Immature natural killer cell (primary cell): ENCODE results near the gene RARB. TPM values are rescaled to one million over a fixed set of nuclear protein-coding genes. Genes with fewer than 3 reads are reported as not detected.

ENCODE experiments used
- DNase-seq, 3 donors: peaks; one replicate each; pipeline ENCODE4 v3.0.0; 2022; ENCODE audit warnings: mixed read lengths in 1 of 3
- H3K27ac Mint-ChIP-seq, 6 donors: one replicate each; pipeline ENCODE4 v1.8.0; 2020; ENCODE audit warnings: mixed read lengths in 6 of 6, mild to moderate bottlenecking in 5 of 6, inconsistent platforms in 4 of 6, moderate library complexity in 3 of 6
- H3K27me3 Mint-ChIP-seq, 3 donors: one replicate each; pipeline ENCODE4 v1.8.0; 2020 to 2021; ENCODE audit warnings: low read depth in 3 of 3, mild to moderate bottlenecking in 3 of 3, mixed read lengths in 3 of 3, moderate library complexity in 3 of 3, inconsistent platforms in 1 of 3
- H3K36me3 Mint-ChIP-seq, 3 donors: one replicate each; pipeline ENCODE4 v1.8.0; 2020; ENCODE audit warnings: mixed read lengths in 3 of 3, inconsistent platforms in 2 of 3, mild to moderate bottlenecking in 2 of 3
- H3K4me1 Mint-ChIP-seq, 2 donors: one replicate each; pipeline ENCODE4 v1.8.0; 2020; ENCODE audit warnings: inconsistent platforms in 2 of 2, mild to moderate bottlenecking in 2 of 2, mixed read lengths in 2 of 2, moderate library complexity in 1 of 2
- H3K4me3 Mint-ChIP-seq, 5 donors: one replicate each; pipeline ENCODE4 v1.8.0; 2020; ENCODE audit warnings: mild to moderate bottlenecking in 5 of 5, mixed read lengths in 5 of 5, inconsistent platforms in 3 of 5, moderate library complexity in 3 of 5
- H3K9me3 Mint-ChIP-seq, 6 donors: one replicate each; pipeline ENCODE4 v1.8.0; 2020; ENCODE audit warnings: mild to moderate bottlenecking in 6 of 6, mixed read lengths in 6 of 6, inconsistent platforms in 4 of 6, moderate library complexity in 3 of 6
- polyA plus RNA-seq, 3 donors: library from polyadenylated mRNA; unstranded; fragments of 300-500 nt; fragmentation: Illumina TruSeq; gene quantifications; one replicate each; pipeline ENCODE4 v1.2.3, GENCODE V29; 2021

Gene RARB
- polyA plus RNA-seq, 3 donors from 2014 or later: 0.19 to 0.61 TPM; not detected in 1

DNA sequence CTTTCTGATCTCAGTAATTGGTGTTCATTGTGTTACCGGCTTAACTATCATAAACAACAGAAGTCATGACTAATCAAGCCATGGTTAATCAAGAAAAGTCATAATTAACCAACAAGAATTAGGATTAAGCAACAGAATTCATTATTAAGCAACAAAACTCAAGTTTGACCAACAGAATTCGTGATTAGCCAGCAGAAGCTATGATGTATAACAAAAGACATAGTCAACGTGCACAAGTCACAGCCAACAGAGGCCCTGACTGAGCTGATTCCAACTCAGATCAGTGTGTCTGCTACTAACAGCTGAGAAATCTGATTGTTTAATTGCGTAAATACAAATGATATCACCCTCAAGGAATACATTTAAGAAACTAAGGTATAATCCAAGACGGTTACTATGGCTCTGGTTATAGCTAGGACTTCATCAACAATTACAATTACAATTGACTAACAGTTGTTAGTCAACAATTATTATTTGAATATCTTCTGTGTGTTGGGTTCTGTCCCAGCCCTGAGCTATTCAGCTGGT lies 67.7 kb downstream of the RARB start:
- H3K4me1 Mint-ChIP-seq: no peaks in the 10 kb centered on the region
- peaks cover 6 to 22% (median 20%) of the 10 kb centered on the region in 3 donors for H3K36me3 Mint-ChIP-seq
- peaks cover 20 to 46% (median 38%) of the 10 kb centered on the region in 6 donors for H3K9me3 Mint-ChIP-seq
- peaks cover 2 to 5% (median 4%) of the 10 kb centered on the region in 3 donors for H3K27me3 Mint-ChIP-seq
- H3K27ac Mint-ChIP-seq: no peak overlapping the region
- no peak overlapping the region for H3K4me3 Mint-ChIP-seq
- DNase-seq: no peak

DNA sequence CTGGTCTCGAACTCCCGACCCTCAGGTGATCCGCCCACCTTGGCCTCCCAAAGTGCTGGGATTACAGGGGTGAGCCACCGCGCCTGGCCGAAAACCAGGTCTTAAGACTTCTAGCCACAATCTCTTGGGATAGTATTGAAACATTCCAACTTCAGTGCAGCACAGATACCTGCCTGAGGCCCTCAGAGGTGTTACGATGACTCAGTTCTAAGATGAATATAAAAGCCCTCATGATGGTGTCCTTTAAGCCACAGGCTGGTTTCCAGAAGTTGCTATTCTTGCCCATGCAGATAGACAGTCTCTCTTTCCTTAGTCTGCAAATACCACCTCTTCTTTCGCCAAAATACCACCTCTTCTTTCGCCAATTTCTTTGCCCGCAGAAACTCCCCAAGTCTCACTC lies 69.0 kb downstream of the RARB start:
- H3K36me3 Mint-ChIP-seq: peaks cover 6 to 19% (median 15%) of the 10 kb centered on the region in 3 donors
- H3K27ac Mint-ChIP-seq: no peak overlapping the region
- no peak overlapping the region for H3K4me3 Mint-ChIP-seq
- H3K27me3 Mint-ChIP-seq: peaks cover 2 to 9% (median 5%) of the 10 kb centered on the region in 3 donors
- peaks cover 20 to 40% (median 37%) of the 10 kb centered on the region in 6 donors for H3K9me3 Mint-ChIP-seq
- no peak for DNase-seq
- H3K4me1 Mint-ChIP-seq: no peaks in the 10 kb centered on the region

DNA sequence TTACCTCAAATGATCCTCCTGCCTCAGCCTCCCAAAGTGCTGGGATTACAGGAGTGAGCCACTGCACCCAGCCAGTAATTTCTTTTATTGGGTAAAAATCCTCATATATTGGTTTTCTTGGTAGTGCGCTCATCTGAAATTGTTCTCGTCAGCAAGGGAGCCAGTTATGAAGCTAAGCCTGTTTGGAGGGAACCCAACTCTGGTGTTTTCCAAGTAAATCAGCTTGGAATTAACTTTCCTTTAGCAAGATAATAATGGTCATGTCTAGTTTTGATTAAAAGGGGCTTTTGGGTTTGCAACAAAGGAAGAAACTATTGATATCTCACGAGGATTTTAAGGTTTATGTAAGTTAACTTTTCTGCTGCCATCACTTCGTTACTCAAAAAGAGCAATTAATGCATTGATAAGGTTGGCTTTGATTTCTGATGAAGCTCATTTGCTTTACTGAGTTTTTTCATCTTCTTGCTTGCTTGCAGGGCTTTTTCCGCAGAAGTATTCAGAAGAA lies 72.7 kb downstream of the RARB start:
- no peak overlapping the region for H3K4me3 Mint-ChIP-seq
- no peak overlapping the region for H3K27ac Mint-ChIP-seq
- H3K4me1 Mint-ChIP-seq: no peaks in the 10 kb centered on the region
- peaks cover 0 to 6% (median 4%) of the 10 kb centered on the region in 6 donors for H3K9me3 Mint-ChIP-seq
- peaks cover 0 to 4% (median 0%) of the 10 kb centered on the region in 3 donors for H3K36me3 Mint-ChIP-seq
- no peak for DNase-seq
- peaks cover 1 to 13% (median 2%) of the 10 kb centered on the region in 3 donors for H3K27me3 Mint-ChIP-seq

DNA sequence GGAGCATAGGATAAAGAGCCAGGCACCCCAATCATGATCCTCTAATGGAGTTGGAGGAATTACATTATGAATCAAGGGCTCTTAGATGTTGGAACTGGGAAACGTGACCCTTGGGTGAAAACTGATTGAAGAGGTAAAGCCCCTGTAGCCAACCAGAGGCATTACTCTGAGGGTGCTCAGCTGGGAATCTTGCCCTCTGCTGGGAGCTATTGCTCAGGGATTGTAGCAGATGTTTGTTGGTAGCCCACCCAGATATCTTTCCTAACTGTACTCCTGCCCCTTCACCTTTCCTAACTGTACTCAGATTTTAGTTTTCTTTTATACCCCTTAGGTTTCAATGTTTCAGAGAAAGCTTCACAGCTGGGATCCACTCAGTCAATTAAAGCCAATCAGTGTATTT lies 74.2 kb downstream of the RARB start:
- no peak overlapping the region for H3K4me3 Mint-ChIP-seq
- H3K9me3 Mint-ChIP-seq: peaks cover 0 to 2% (median 0%) of the 10 kb centered on the region in 6 donors
- no peaks in the 10 kb centered on the region for H3K4me1 Mint-ChIP-seq
- no peak for DNase-seq
- no peak overlapping the region for H3K27ac Mint-ChIP-seq
- H3K36me3 Mint-ChIP-seq: peaks cover 0 to 4% (median 0%) of the 10 kb centered on the region in 3 donors
- H3K27me3 Mint-ChIP-seq: peaks cover 0 to 13% (median 0%) of the 10 kb centered on the region in 3 donors

DNA sequence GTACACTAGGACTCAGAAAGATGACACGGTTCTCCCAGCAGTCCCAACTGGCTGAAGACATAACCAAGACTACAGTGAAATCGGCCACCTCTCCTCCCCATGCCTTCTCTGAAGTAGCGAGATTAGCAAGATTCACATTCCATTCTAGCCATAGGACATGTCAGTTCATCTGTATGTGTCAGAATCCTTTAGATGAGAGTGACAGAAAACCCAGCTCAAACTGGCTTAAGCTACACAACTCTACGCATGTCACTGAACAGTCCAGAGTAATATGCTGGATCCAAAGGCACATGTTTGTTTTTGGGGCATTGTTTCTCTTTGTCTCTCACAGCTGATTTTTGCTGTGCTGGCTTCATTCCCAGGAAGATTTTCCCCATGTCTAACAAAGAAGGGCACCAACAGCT lies 75.8 kb downstream of the RARB start:
- no peaks in the 10 kb centered on the region for H3K4me1 Mint-ChIP-seq
- H3K4me3 Mint-ChIP-seq: no peak overlapping the region
- DNase-seq: no peak
- H3K27ac Mint-ChIP-seq: no peak overlapping the region
- H3K36me3 Mint-ChIP-seq: no peaks in the 10 kb centered on the region
- H3K27me3 Mint-ChIP-seq: peaks cover 0 to 13% (median 4%) of the 10 kb centered on the region in 3 donors
- no peaks in the 10 kb centered on the region for H3K9me3 Mint-ChIP-seq

DNA sequence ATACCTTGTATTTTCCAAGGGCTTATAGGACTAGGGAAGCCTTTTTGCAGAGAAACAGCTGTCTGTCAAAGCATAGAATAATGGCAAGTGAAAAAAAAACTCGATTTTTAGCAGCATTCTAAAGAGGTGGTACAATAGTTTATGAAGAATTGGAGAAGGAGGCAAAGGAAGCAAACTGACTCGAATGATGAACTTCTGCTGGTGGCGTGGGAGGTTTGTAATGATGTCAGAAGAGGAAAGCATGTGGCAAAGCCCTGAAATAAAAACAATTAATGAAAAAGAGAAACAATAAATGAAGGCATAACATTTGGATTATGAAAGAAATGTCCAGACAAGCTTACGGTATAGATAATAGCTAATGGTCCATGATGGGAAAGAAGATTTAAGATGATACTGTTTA lies 77.5 kb downstream of the RARB start:
- DNase-seq: no peak
- Mint-ChIP-seq H3K27me3 (peaks cover 0 to 13% (median 4%) of the 10 kb centered on the region in 3 donors), H3K36me3 (no peaks in the 10 kb centered on the region), H3K4me1 (no peaks in the 10 kb centered on the region), H3K9me3 (no peaks in the 10 kb centered on the region), H3K4me3 (no peak overlapping the region), H3K27ac (no peak overlapping the region)

DNA sequence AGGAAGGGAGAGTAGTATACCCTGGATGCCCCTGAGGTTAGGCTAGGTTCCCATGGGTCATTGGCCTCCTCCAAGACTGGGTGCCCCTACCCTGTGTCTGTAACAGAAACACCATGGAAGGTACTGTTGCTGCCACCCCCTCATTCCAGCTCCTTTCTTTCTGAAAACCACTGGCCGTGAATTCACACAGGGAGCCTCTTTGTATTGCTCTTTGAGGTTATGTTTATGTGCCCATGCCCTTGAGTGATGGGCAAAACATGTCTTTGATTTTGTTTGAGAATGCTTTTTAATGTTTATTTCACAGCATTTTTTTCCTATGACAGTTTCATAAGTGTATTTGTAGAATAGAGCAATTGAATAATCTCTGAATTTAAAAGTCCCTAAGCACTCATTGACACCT lies 79.7 kb downstream of the RARB start:
- DNase-seq: no peak
- no peak overlapping the region for H3K27ac Mint-ChIP-seq
- H3K9me3 Mint-ChIP-seq: no peaks in the 10 kb centered on the region
- no peaks in the 10 kb centered on the region for H3K36me3 Mint-ChIP-seq
- H3K4me1 Mint-ChIP-seq: no peaks in the 10 kb centered on the region
- H3K27me3 Mint-ChIP-seq: peaks cover 1 to 4% (median 3%) of the 10 kb centered on the region in 3 donors
- H3K4me3 Mint-ChIP-seq: no peak overlapping the region

DNA sequence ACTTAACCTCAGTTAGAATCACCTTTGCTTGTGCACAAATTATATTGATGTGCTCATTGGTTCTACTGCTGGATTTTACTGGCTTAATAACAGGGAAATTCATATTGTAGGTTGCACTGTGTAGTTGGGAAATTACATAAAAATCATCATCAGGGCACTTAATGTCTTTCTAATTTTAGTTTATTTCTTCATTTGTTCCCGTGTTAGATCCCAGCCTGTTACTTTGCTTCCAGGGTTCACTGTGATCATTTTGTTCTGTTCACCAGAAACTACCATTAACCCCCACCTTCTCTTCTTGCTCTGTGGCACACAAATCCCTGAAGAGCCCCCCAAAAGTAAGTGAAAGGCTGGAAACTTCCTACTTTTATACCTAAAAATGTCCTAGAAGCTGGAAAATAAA lies 80.4 kb downstream of the RARB start:
- Mint-ChIP-seq H3K27ac (no peak overlapping the region), H3K27me3 (peaks cover 1 to 4% (median 3%) of the 10 kb centered on the region in 3 donors), H3K36me3 (no peaks in the 10 kb centered on the region), H3K4me3 (no peak overlapping the region), H3K9me3 (no peaks in the 10 kb centered on the region), H3K4me1 (no peaks in the 10 kb centered on the region)
- DNase-seq: no peak

DNA sequence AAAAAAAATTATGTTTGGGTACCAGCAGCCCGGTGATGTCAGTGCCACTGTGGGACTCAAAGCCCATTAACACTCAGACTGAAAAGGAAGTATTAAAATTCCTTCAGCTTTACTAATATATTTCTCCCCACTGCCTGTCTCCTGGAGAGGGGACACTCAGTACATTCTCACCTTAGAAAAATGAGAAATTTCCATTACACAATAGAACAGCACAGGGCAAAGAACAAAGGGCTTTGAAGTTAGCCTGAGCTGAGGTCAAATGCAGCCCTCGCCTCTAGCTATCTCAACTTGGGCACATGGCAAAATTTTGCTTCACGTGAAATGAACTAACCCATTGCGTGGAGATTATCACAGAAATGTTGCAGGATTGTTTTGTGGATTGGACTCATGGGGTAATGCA lies 80.8 kb downstream of the RARB start:
- Mint-ChIP-seq H3K36me3 (no peaks in the 10 kb centered on the region), H3K4me1 (no peaks in the 10 kb centered on the region), H3K27me3 (peaks cover 1 to 5% (median 4%) of the 10 kb centered on the region in 3 donors), H3K4me3 (no peak overlapping the region), H3K27ac (no peak overlapping the region), H3K9me3 (no peaks in the 10 kb centered on the region)
- no peak for DNase-seq

DNA sequence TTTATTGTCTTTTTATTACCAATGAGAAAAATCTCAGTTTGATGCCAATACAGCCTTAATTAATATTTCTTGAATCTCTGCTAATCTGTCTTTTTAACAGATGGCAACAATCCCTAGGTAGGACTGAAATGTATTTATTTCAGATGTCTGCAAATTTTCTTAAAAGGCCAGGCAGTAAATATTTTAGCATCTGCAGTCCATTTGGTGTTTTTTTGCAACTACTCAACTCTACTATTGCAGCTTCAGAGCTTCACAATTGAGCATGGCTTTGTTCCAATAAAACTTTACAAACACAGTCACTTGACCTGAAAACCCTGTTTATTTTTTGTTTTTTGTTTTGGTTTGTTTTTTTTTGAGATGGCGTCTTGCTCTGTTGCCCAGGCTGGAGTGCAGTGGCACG lies 82.7 kb downstream of the RARB start:
- H3K27me3 Mint-ChIP-seq: peaks cover 1 to 5% (median 4%) of the 10 kb centered on the region in 3 donors

DNA sequence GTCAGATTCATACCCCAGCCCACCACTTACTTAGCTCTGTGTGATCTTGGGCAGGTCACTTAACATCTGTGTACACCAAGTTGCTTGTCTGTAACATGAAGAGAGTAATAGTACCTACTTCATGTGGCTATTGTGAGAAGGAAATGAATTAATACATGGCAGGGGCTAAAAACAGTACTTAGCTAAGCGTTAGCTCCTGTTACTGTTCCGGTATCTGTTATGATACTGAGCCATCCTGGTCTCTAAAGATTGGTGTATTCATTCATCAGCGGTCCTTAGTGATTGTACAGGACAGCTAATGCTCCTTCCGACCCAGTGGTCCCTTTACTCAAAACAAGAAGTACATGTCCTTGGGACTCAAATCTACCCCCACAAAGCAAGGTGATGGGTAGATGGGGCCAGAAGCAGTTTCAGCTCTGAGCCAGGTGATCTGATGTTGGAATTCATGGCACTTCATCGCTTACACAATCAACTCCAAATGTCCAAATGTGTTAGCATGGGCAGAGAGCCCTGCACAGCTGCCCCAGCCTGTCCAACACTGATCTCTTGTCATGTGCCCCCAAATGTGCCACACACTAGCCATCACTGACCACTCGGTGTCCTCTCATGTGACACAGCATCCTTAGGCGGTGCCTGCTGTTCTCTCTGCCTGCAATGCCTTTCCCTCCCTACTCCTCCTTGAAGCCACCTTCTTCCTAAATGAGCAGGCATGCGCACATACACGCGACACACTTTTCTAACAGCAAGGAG lies 84.1 kb downstream of the RARB start:
- Mint-ChIP-seq H3K9me3 (no peaks in the 10 kb centered on the region), H3K36me3 (no peaks in the 10 kb centered on the region), H3K27me3 (peaks cover 1 to 5% (median 4%) of the 10 kb centered on the region in 3 donors), H3K4me3 (no peak overlapping the region), H3K27ac (no peak overlapping the region), H3K4me1 (no peaks in the 10 kb centered on the region)
- no peak for DNase-seq

More for the DNA sequence above, 82.7 kb downstream of the RARB start:
- Mint-ChIP-seq H3K9me3 (no peaks in the 10 kb centered on the region), H3K36me3 (no peaks in the 10 kb centered on the region), H3K27ac (no peak overlapping the region), H3K4me1 (no peaks in the 10 kb centered on the region), H3K4me3 (no peak overlapping the region)
- DNase-seq: no peak

DNA sequence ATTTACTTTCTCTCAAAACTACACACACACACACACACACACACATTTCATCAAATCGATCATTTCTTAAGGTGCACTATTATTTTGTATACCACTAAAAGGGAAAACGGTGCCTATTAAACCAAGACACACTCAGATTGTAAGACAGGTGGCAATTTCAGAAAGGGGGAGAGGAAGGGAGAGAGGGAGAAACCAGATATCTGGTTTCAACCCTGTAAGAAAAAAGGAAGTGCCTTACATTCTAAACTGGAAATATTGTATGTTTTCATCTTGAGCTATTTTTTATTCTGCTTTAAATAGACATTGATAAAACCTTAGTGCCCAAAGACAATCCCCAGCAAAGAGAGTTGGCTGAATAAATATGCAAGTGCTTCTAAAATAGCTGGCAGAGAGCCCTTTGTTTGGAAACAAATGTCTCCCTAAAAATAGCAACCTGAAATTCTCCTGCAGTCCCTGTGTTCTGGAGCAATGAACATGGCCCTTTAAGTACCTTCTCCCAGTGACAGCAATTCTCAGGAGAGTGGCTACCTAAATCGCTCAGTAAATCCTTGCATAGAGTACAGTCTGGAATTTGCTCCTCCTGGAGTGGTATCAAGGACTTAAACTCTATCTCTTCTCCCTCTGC lies 85.7 kb downstream of the RARB start:
- no peaks in the 10 kb centered on the region for H3K4me1 Mint-ChIP-seq
- H3K27ac Mint-ChIP-seq: no peak overlapping the region
- H3K36me3 Mint-ChIP-seq: no peaks in the 10 kb centered on the region
- no peaks in the 10 kb centered on the region for H3K9me3 Mint-ChIP-seq
- H3K27me3 Mint-ChIP-seq: peaks cover 1 to 5% (median 1%) of the 10 kb centered on the region in 3 donors
- no peak overlapping the region for H3K4me3 Mint-ChIP-seq
- no peak for DNase-seq

DNA sequence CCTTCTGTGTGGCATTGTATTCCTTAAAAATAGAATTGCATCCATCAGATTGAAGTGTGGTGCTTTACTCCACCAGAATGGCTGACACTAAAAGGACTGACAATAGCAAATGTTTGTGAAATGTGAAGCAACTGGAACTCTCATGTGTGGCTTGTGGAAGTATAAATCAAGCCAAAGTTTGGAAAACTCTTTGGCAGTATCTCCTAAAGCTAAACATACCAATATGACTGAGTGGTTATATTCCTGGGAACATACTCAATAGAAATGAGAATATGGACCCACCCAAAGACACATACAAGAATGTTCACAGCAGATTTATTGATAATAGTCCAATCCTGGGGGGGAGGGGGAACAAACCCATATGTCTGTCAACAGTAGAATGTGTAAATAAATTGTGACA lies 87.1 kb downstream of the RARB start:
- Mint-ChIP-seq H3K27me3 (peaks cover 1 to 5% (median 1%) of the 10 kb centered on the region in 3 donors), H3K4me3 (no peak overlapping the region), H3K9me3 (no peaks in the 10 kb centered on the region), H3K4me1 (no peaks in the 10 kb centered on the region), H3K27ac (no peak overlapping the region), H3K36me3 (no peaks in the 10 kb centered on the region)
- DNase-seq: no peak

DNA sequence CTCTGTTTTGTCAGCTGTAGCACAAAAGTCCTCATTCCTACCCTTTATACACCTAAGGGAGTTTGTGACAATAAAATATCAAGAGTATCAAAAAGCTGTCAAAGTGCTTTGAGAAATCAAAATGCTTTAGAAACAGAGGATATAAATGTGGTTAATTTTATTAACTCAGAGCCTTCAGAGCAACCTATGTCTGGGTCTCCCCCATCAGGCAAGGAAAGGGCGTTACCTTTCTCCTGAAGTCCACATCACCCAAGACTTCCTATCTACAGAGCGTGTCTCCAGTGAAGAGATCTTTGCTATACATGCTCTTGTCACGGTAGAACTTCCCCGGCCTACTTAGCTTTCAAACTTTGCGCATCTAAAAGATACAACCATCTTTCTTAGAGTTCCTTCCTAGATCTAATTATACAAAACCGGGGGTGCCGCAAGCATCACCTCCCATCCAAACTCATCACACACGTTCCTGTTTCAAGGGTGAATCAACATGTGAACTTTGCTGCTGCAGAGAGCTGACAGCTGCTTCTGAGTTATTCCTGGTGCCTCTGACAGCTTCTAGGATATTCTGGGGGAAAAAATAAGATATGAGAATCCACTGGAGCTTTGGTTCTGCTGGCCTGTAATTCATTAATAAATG lies 93.0 kb downstream of the RARB start:
- no peak for DNase-seq
- Mint-ChIP-seq H3K4me1 (peaks cover 4 to 5% of the 10 kb centered on the region in 2 donors), H3K27me3 (peaks cover 1 to 4% (median 1%) of the 10 kb centered on the region in 3 donors), H3K4me3 (no peak overlapping the region), H3K9me3 (no peaks in the 10 kb centered on the region), H3K36me3 (no peaks in the 10 kb centered on the region), H3K27ac (no peak overlapping the region)
